Measurements from ENCODE around the gene RPL22. TPM values are rescaled to one million over a fixed set of nuclear protein-coding genes. Genes with fewer than 3 reads are reported as not detected.
A peak's percentile ranks its signal among the peaks of the same experiment; 100 is the strongest.

The RPL22 gene
- total RNA-seq, 1 experiment from 2014 or later, result 441 TPM

- TF ChIP-seq KAT7 (CRISPR knock-in tag; IDR thresholded peaks at IDR 0.05; ENCODE audit: borderline replicate concordance) (peak; percentile 81; the same call in 1 of the 2 replicates), ESRRA (CRISPR knock-in tag; IDR thresholded peaks at IDR 0.05; ENCODE audit: borderline replicate concordance) (peak; percentile 96), ZMAT4 (CRISPR knock-in tag; IDR thresholded peaks at IDR 0.05) (no peak), ZNF423 (CRISPR knock-in tag; IDR thresholded peaks at IDR 0.05) (peak; percentile 49; the same call in 1 of the 2 replicates), ZNF219 (CRISPR knock-in tag; IDR thresholded peaks at IDR 0.05; ENCODE audit: borderline replicate concordance) (peak; percentile 98), ZNF317 (CRISPR knock-in tag; IDR thresholded peaks at IDR 0.05; ENCODE audit: borderline replicate concordance, low read depth) (peak; percentile 68; the same call in 1 of the 2 replicates), SOX15 (CRISPR knock-in tag; IDR thresholded peaks at IDR 0.05) (no peak), E2F1 (CRISPR knock-in tag; IDR thresholded peaks at IDR 0.05) (peak; percentile 92), JUN (CRISPR knock-in tag; IDR thresholded peaks at IDR 0.05) (peak; percentile 98), ATF1 (CRISPR knock-in tag; IDR thresholded peaks at IDR 0.05) (peak; percentile 68; the same call in 1 of the 2 replicates), ZNF263 (CRISPR knock-in tag; IDR thresholded peaks at IDR 0.05; ENCODE audit: low read depth) (peak; percentile 53; the same call in 1 of the 2 replicates), ZNF138 (CRISPR knock-in tag; conservative IDR thresholded peaks at IDR 0.05) (no peak), ZSCAN18 (CRISPR knock-in tag; IDR thresholded peaks at IDR 0.05) (no peak), SP1 (CRISPR knock-in tag; conservative IDR thresholded peaks at IDR 0.05) (peak; percentile 85), CREM (CRISPR knock-in tag; IDR thresholded peaks at IDR 0.05) (peak; percentile 88; the same call in 1 of the 2 replicates), ZNF512 (CRISPR knock-in tag; IDR thresholded peaks at IDR 0.05; ENCODE audit: borderline replicate concordance) (peak; percentile 54; the same call in 1 of the 2 replicates), ZNF425 (CRISPR knock-in tag; conservative IDR thresholded peaks at IDR 0.05) (no peak), CBFB (CRISPR knock-in tag; IDR thresholded peaks at IDR 0.05; ENCODE audit: low read depth) (no peak; the same call in 1 of the 2 replicates), ATF2 (CRISPR knock-in tag; IDR thresholded peaks at IDR 0.05; ENCODE audit: borderline replicate concordance, low read depth) (peak; percentile 86; the same call in 1 of the 2 replicates), MLX (CRISPR knock-in tag; IDR thresholded peaks at IDR 0.05) (peak; percentile 97), USF2 (CRISPR knock-in tag; IDR thresholded peaks at IDR 0.05) (no peak), CREB1 (CRISPR knock-in tag; IDR thresholded peaks at IDR 0.05) (peak; percentile 94), ZNF416 (CRISPR knock-in tag; IDR thresholded peaks at IDR 0.05) (no peak), OVOL2 (CRISPR knock-in tag; IDR thresholded peaks at IDR 0.05; ENCODE audit: borderline replicate concordance) (no peak), ELF4 (CRISPR knock-in tag; IDR thresholded peaks at IDR 0.05; ENCODE audit: low read depth) (peak; percentile 95), HMGXB4 (CRISPR knock-in tag; IDR thresholded peaks at IDR 0.05) (peak; percentile 97)
These were observed 45.9 kb upstream of the RPL22 start (continued) for GRCh38 chr1:6245086-6245868.
